ENCODE data around the gene LCA5L. TPM values are rescaled to one million over a fixed set of nuclear protein-coding genes. Genes with fewer than 3 reads are reported as not detected.

LCA5L gene
- total and polyA plus RNA-seq, 2 of the 13 experiments (the other 11 are each of a cell fraction or from before 2014, with no cell fraction given), result 0.13 to 0.55 TPM

GRCh38 chr21:39379986-39380891 is 65.3 kb downstream of the LCA5L start (continued):
- TF ChIP-seq, protein P1, sequence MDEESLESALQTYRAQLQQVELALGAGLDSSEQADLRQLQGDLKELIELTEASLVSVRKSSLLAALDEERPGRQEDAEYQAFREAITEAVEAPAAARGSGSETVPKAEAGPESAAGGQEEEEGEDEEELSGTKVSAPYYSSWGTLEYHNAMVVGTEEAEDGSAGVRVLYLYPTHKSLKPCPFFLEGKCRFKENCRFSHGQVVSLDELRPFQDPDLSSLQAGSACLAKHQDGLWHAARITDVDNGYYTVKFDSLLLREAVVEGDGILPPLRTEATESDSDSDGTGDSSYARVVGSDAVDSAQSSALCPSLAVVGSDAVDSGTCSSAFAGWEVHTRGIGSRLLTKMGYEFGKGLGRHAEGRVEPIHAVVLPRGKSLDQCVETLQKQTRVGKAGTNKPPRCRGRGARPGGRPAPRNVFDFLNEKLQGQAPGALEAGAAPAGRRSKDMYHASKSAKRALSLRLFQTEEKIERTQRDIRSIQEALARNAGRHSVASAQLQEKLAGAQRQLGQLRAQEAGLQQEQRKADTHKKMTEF (CRISPR knock-in tag; IDR thresholded peaks at IDR 0.05), result peak; percentile 38; the same call in 1 of the 2 replicates
- TF ChIP-seq ZFYVE20 (CRISPR knock-in tag; IDR thresholded peaks at IDR 0.05; ENCODE audit: borderline replicate concordance, low read depth), result no peak
- TF ChIP-seq ZNF496 (CRISPR knock-in tag; IDR thresholded peaks at IDR 0.05; ENCODE audit: insufficient replicate concordance), result no peak
- TF ChIP-seq, protein P2, sequence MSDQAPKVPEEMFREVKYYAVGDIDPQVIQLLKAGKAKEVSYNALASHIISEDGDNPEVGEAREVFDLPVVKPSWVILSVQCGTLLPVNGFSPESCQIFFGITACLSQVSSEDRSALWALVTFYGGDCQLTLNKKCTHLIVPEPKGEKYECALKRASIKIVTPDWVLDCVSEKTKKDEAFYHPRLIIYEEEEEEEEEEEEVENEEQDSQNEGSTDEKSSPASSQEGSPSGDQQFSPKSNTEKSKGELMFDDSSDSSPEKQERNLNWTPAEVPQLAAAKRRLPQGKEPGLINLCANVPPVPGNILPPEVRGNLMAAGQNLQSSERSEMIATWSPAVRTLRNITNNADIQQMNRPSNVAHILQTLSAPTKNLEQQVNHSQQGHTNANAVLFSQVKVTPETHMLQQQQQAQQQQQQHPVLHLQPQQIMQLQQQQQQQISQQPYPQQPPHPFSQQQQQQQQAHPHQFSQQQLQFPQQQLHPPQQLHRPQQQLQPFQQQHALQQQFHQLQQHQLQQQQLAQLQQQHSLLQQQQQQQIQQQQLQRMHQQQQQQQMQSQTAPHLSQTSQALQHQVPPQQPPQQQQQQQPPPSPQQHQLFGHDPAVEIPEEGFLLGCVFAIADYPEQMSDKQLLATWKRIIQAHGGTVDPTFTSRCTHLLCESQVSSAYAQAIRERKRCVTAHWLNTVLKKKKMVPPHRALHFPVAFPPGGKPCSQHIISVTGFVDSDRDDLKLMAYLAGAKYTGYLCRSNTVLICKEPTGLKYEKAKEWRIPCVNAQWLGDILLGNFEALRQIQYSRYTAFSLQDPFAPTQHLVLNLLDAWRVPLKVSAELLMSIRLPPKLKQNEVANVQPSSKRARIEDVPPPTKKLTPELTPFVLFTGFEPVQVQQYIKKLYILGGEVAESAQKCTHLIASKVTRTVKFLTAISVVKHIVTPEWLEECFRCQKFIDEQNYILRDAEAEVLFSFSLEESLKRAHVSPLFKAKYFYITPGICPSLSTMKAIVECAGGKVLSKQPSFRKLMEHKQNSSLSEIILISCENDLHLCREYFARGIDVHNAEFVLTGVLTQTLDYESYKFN (CRISPR knock-in tag; conservative IDR thresholded peaks at IDR 0.05), result no peak
- TF ChIP-seq MED13 (CRISPR knock-in tag; IDR thresholded peaks at IDR 0.05), result no peak
- peak; percentile 50; the same call in 1 of the 2 replicates for TF ChIP-seq ZNF574 (CRISPR knock-in tag; IDR thresholded peaks at IDR 0.05)
- TF ChIP-seq ZNF788 (CRISPR knock-in tag; IDR thresholded peaks at IDR 0.05; ENCODE audit: borderline replicate concordance), result 0 out of 2 replicates have a peak, but pooled peaks have one; percentile 28
- TF ChIP-seq ZNF784 (CRISPR knock-in tag; IDR thresholded peaks at IDR 0.05; ENCODE audit: borderline replicate concordance), result peak; percentile 62; the same call in 1 of the 2 replicates
- TF ChIP-seq, protein P3, sequence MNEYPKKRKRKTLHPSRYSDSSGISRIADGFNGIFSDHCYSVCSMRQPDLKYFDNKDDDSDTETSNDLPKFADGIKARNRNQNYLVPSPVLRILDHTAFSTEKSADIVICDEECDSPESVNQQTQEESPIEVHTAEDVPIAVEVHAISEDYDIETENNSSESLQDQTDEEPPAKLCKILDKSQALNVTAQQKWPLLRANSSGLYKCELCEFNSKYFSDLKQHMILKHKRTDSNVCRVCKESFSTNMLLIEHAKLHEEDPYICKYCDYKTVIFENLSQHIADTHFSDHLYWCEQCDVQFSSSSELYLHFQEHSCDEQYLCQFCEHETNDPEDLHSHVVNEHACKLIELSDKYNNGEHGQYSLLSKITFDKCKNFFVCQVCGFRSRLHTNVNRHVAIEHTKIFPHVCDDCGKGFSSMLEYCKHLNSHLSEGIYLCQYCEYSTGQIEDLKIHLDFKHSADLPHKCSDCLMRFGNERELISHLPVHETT (CRISPR knock-in tag; conservative IDR thresholded peaks at IDR 0.05), result 0 out of 2 replicates have a peak, but pooled peaks have one; percentile 43
- TF ChIP-seq MAZ (IDR thresholded peaks at IDR 0.05; ENCODE audit: borderline replicate concordance, low read depth, low read length), result no peak
- no peak for TF ChIP-seq MAZ (CRISPR knock-in tag; IDR thresholded peaks at IDR 0.05; ENCODE audit: low read depth)
